Activated CD8-positive, alpha-beta T cell treated with anti-CD3 and anti-CD28 coated beads for 36 hours (primary cell): ENCODE measurements around the gene NAA20. TPM values are rescaled to one million over a fixed set of nuclear protein-coding genes. Genes with fewer than 3 reads are reported as not detected.

Source experiments
- ATAC-seq: fragments of 200-7000 bp; cut with Tn5 transposase; one replicate; pipeline ENCODE4 v1.10.0; 2021; ENCODE audit warnings: mild to moderate bottlenecking, moderate library complexity
- CTCF ChIA-PET: fragments of 350-600 bp; sonication (Branson Sonifier 250); formaldehyde crosslinking; loops from one replicate; lab custom pipeline; 2021; ENCODE audit warnings: antibody characterized with exemption; lab: Charles Lee
- POLR2A ChIA-PET: fragments of 350-600 bp; sonication (Branson Sonifier 250); formaldehyde crosslinking; loops from one replicate; lab custom pipeline; 2021; ENCODE audit warnings: antibody characterized with exemption; lab: Charles Lee
- DNase-seq: peaks from one replicate; pipeline ENCODE4 v3.0.0-alpha.2; 2020
- H3K27ac Mint-ChIP-seq: one replicate; pipeline ENCODE4 v1.8.0; 2021; ENCODE audit warnings: mild to moderate bottlenecking, mixed read lengths
- H3K27me3 Mint-ChIP-seq: one replicate; pipeline ENCODE4 v1.8.0; 2021; ENCODE audit warnings: mixed read lengths
- H3K36me3 Mint-ChIP-seq: one replicate; pipeline ENCODE4 v1.8.0; 2021; ENCODE audit warnings: low read depth, mixed read lengths
- H3K4me1 Mint-ChIP-seq: one replicate; pipeline ENCODE4 v1.8.0; 2021; ENCODE audit warnings: low read depth, mixed read lengths
- H3K4me3 Mint-ChIP-seq: one replicate; pipeline ENCODE4 v1.8.0; 2021; ENCODE audit warnings: mild to moderate bottlenecking, moderate library complexity, mixed read lengths
- H3K9me3 Mint-ChIP-seq: one replicate; pipeline ENCODE4 v1.8.0; 2021; ENCODE audit warnings: mixed read lengths
- CTCF ChIP-seq: fragments of 200-600 bp; IDR thresholded peaks from one replicate; pipeline ENCODE4 v1.8.0; 2022; ENCODE audit warnings: antibody characterized with exemption, mild to moderate bottlenecking
- intact Hi-C: fragments of 100-400 bp; cut with micrococcal nuclease; formaldehyde crosslinking; loops from one replicate; pipeline ENCODE4 v1.10.0; 2022
- total RNA-seq, 2 experiments: library from RNA; stranded (reverse); gene quantifications; one replicate each; pipeline ENCODE4 v1.2.3, GENCODE V29; 2021

NAA20 gene
- total RNA-seq, 2 experiments from 2014 or later = 99.8 to 100 TPM

GRCh38 chr20:20076297-20077065 lies 59.3 kb downstream of the NAA20 start:
- Mint-ChIP-seq H3K4me3 (no peak overlapping the region), H3K4me1 (no peaks in the 10 kb centered on the region), H3K27me3 (peaks cover 5% of the 10 kb centered on the region), H3K27ac (no peak overlapping the region), H3K36me3 (no peaks in the 10 kb centered on the region), H3K9me3 (no peaks in the 10 kb centered on the region)
- no peak for TF ChIP-seq CTCF
- ATAC-seq (no peak), DNase-seq (peak; percentile 7)
- CTCF ChIA-PET = interaction anchor here (2.0 kb wide), 1 partner anchor 161 kb away, joined by 7 read pairs; no protein-coding TSS in a partner anchor
- intact Hi-C loops = no loop called here
- POLR2A ChIA-PET = no interaction called here

- peaks cover 3% of the 10 kb centered on the region for H3K27me3 Mint-ChIP-seq
- H3K4me1 Mint-ChIP-seq = no peaks in the 10 kb centered on the region
- no peak overlapping the region for H3K27ac Mint-ChIP-seq
- ChIA-PET CTCF (no interaction called here), POLR2A (no interaction called here)
- H3K9me3 Mint-ChIP-seq = no peaks in the 10 kb centered on the region
- no peaks in the 10 kb centered on the region for H3K36me3 Mint-ChIP-seq
- no peak for TF ChIP-seq CTCF
- no peak for ATAC-seq
- intact Hi-C loops = no loop called here
- H3K4me3 Mint-ChIP-seq = no peak overlapping the region
- DNase-seq = no peak
Measured at GRCh38 chr20:20078041-20078440, 60.9 kb downstream of the NAA20 start.

GRCh38 chr20:20079102-20079784 lies 62.1 kb downstream of the NAA20 start:
- POLR2A ChIA-PET = no interaction called here
- Mint-ChIP-seq H3K36me3 (no peaks in the 10 kb centered on the region), H3K27me3 (peaks cover 3% of the 10 kb centered on the region), H3K27ac (no peak overlapping the region), H3K4me3 (no peak overlapping the region), H3K9me3 (no peaks in the 10 kb centered on the region), H3K4me1 (peaks cover 4% of the 10 kb centered on the region)
- CTCF ChIA-PET = no interaction called here
- no peak for TF ChIP-seq CTCF
- ATAC-seq (no peak), DNase-seq (no peak)
- intact Hi-C loops = no loop called here

Other genes with a start within 250 kb of the NAA20 start
- gene CRNKL1, start 35.1 kb downstream of the NAA20 start, total RNA-seq = 10 to 100 TPM; 21.1 to 23.3 TPM
- not detected for gene CFAP61, start 35.2 kb downstream of the NAA20 start, total RNA-seq